ENCODE results near the gene MAML2. TPM values are rescaled to one million over a fixed set of nuclear protein-coding genes. Genes with fewer than 3 reads are reported as not detected.

MAML2 gene
- total RNA-seq, 1 donor from 2014 or later: 4.4 TPM

DNA sequence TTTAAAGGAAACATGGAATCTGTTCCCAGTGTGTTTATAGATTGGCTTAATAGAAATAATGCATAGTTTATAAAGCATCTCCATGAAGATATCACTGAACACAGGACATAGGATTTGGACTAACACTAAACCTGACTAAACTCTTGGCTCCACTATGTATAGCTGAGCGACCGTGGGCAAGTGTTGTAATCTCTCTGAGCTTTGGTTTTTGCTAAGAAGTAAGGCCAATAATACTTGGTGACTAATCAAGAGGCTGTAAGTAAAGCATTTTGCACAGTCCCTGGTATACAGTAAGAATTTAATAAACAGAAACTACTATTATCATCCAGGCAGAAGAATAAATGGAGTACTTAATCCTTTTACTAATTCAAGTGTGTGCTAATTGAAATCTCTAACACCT lies 293.6 kb downstream of the MAML2 start:
- no peak for DNase-seq (ENCODE audit: low read depth in 2 of 2)

DNA sequence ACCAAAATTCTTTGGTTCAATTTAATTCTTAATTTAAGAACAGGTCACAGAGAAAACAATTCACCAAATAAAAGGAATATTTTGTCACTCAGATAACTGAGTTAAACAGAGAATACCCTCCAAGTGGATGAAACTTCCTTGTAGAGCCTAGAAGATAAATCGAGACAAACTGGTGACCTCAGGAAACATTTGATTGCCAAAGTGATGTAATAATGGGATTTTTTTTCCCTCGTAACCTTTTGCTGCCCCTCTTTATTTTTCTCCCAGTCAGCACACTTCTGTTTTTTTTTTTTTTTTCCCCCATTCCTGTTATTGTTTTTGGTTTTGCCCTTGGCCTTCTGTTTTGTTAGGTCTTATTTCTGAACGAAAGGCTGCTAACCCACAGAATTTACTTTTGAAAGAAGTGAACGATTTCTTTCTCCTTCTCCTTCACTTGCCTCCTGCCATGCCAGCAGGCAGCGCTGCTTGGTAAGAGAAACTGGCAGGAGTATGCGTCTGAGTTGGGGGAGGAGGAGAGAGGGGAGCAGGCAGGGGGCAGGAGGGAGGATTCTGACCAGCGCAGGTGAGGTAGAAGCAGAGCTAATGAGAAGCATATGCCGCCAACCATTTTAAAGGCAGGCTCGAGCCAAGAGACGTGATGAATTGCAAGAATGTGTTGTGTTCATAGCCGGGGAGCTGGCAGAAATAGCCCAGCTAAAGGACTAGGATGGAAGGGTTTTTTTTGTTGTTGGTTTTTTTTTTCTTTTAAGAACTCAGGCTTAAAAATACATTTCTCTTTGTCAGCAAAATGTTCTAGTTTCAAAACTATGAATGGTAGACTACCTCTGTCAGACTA lies 297.2 kb downstream of the MAML2 start:
- DNase-seq (ENCODE audit: low read depth in 2 of 2): peak in 1 of 2 donors; percentile 41

DNA sequence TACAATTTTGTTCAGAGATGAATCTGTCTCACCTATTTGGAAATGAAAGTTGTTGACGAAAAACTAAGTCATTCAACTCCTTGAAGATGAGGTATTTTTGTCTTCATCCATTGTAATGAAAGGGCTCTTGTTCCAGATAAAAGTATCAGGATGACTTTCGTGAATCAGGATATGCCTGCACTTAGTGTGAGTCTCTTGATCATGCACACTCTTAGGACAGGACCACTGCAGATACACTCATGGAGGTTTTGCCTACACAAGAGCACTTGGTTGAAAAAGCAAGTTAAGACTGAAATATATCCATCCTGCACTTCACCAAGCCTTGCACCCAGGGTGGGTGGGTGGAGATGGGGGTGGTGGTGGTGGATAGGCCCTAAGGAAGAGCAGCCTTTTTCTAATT lies 298.2 kb downstream of the MAML2 start:
- DNase-seq (ENCODE audit: low read depth in 2 of 2): no peak

DNA sequence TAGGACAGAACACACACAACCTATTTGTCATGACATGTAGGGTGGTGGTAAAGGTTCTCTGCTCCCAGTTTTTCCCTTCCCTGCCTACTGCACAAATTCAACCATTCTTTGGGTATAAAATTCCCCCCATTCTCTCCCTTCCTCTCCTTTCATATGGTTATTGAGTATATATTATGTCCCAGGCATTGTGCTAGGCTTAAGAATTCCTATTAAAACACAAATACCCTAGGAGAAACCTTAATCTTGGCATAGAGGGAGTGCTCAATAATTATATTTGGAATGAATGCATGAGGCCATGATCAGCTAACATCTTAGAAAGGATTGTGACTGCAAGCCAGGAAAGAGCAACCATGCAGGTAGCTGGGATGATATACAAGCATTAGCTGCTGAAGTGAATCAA lies 298.7 kb downstream of the MAML2 start:
- DNase-seq (ENCODE audit: low read depth in 2 of 2): no peak

DNA sequence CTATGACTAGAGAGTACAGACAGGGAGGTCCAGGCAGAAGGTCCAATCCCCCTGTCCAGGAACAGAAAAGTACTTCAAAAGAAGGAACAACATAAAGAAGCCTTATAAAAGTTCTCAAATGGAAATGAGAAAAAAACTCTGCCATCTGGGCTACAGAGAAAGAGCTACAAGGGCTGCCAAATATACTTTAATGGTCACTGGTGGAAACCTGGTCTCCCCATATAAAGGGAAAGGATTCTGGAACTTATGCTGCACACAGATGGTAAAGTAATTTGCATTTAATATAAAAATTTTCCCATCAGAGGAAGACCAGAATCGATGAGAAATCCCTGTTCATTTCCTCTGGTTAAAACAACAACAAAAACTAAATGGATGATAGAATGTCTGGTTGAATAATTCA lies 299.7 kb downstream of the MAML2 start:
- DNase-seq (ENCODE audit: low read depth in 2 of 2): no peak

DNA sequence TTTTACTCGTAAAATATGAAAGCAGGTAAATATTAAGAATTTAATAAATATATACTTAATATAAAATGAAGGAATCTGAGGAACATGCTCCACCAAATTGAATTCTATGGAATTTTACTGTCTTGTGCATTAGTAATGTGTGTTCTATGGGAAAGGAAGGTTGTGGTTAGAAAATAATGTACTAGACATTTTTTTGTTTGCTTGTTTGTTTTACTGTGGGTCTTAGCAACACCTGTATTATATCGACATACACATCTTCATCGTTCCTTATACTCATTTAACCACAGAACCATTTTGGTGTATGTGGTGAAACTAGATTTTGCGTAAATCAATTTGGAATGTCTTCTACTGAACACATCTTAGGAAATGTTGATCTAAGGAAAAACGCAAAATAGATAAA lies 304.9 kb downstream of the MAML2 start:
- DNase-seq (ENCODE audit: low read depth in 2 of 2): no peak

DNA sequence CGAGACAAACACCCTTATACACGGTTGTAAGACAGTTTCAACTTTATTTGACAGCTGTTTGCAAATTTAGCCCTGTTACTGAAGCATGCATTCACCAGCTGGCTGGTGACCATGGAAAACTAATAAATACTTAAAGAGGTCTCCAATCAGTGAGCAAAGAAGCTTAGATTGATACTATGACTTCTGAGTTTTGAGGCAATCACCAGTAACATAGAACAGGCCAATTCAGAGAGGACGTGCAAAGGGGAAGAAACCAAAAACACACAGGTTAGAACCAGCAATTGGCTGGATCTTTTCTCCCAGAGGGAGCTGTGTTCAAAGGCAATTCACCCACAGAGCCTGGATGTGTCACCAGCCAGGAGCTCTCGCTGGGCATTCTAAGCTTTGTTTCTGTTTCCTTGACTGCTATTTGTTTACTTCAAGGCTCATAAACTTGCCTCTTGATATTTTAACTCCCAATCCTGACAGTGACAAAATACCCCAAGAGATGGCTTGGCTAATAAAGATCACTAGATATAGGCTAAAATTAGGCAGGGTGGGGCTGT lies 305.5 kb downstream of the MAML2 start:
- DNase-seq (ENCODE audit: low read depth in 2 of 2): no peak

DNA sequence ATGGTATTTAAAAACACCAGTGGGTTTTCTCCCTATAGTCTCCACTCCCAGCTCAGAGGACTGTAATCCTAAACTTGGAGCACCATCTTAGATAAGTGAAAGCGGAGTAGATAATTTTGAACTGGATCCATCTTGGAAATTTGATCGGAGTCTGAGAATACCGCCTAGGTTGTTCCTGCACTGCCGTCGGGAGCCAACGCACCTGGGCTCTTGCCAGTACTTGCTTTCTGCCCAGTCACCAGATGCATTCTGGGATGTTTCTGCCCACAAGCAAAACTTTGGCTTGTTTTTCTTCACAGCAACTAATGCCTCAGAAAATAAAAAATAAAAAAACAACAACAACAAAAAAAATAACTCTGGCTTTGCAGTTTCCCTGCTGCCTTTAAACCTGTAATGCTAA lies 306.1 kb downstream of the MAML2 start:
- no peak for DNase-seq (ENCODE audit: low read depth in 2 of 2)

DNA sequence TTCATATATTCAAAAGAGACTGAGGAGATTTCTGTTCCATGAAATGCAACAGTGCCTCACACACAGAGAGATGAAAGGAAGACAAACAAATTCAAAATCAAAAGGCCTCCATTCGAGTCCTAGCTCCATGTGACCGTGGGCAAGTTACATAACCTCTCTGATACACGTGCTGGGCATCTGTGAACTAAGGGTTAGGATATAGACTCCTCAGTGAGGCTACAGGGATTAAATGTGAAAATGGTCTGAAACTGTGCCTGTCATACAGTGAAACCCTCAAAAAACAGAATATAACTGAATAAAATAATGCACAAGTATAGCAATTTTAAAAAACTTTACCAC lies 307.3 kb downstream of the MAML2 start:
- no peak for DNase-seq (ENCODE audit: low read depth in 2 of 2)

DNA sequence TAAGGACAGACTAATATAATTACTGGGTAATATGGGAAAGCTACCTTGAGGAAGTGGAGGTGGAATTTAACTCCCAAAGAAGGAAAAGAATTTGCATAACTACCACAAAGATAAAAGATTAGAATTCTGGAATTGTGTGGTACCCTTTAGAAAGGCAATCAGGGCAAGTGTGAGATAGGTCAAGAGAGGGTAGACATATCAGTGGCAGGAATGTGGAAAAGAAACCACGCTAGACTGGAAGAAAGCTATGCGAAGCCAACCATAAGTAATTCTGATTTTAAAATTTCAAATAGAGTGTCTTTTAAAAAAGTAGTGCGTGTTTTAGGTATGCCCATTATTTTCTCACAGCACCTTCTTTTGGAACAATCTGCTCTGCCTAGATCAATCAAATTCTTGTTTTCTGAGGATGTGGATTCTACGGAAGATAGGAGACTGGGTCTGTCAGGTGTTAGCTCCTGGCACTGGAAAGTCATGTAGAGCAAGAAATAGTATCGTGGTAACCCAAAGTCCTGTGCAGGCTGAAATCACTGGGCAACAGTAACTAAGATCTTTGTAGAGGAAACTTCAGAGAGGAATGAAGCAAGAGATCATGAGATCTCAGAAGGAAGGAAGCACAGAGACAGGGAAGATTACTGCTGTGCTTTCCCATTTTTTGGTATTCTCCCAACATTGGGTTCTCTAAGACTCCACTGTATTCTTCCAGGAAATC lies 307.8 kb downstream of the MAML2 start:
- DNase-seq (ENCODE audit: low read depth in 2 of 2): no peak

DNA sequence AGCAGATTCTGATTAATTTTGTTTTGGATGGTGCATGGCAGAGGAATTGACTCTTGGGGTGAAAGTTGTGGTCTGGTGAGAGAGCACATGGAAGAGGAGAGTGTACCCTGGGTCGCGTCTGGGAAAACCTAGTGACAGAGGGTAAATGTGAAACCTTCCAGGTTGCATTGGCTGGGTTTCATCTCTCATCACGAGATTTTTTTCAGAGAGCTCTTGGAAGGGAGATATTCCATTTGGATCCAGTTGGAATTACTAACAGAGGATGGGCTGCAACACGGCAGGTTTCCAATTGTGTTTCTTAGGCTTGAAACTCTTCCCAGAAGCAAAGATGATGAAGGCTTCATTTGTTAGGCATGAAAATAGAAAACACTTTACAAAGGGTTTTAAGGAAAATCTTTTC lies 309.4 kb downstream of the MAML2 start:
- DNase-seq (ENCODE audit: low read depth in 2 of 2): no peak

DNA sequence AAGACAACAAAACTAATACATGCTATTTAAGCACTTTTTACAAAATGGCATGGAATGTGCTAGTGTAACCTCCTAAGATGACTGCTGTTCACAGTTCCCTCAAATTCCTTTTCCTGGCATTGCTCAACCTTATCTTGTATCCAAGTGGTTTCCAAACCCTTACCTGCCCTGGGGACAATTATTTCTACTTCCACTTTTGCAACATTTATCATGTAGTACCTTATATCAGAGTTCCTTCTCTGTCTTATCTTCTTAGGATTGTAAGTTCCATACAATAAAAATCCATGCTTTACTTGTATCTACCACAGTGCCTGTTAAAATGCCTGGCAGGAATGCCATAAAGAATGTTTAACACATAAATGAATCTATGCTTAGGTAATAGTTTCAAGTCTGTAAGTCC lies 309.9 kb downstream of the MAML2 start:
- no peak for DNase-seq (ENCODE audit: low read depth in 2 of 2)

DNA sequence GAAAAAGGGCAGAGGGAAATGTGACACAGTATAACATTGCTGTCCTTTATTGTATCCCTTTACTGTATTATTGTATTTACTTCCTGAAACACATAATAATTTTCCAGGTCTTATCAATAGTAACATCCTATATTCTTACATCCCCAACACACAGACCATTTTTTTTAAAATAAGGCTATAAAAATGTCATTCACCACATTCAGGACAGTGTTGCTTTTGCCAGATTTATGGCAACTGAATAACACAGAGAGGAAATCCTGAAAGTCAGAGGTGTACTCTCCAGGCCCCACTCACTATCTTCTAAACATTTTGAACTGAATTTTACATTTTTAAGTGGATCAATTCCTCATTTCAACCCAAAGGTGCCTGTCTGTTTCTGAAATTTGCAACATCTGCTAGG lies 314.2 kb downstream of the MAML2 start:
- DNase-seq (ENCODE audit: low read depth in 2 of 2): peak; percentile 76 to 87

DNA sequence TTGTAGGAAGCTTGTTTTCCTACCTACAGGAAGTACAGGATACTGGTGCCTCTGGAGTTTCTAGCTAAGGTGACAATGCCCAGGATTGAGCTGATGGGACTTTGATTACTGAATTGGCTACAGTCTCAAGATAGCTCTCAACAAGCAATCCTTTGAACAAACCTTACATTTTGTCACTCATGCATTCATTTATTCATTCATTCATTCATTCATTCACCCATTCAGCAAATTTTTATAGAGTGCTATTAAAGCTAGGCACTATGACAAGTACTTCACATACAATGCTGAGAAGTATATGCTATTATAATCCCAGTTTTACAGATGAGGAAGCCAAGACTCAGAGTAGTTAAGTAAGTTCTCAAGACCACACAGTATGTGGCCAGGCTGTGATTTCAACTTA lies 316.0 kb downstream of the MAML2 start:
- no peak for DNase-seq (ENCODE audit: low read depth in 2 of 2)

DNA sequence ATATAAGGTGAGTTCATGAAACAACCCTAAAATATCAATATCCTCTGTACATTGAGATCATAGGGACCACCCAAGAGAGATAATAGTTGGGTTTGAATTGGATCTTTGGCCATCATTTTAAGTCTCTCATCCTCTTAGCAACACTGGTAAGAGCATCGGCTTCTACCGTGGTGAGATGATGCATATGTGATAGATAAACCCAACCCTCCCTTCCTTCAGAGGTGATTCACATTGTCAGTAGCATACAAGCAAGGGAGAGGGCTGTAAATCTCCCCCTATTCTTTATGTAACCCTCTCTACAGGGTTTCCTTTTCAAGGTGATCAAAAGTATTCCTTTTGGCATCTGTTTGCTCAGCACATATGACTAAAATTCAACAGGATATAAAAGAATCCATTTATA lies 316.7 kb downstream of the MAML2 start:
- DNase-seq (ENCODE audit: low read depth in 2 of 2): no peak

DNA sequence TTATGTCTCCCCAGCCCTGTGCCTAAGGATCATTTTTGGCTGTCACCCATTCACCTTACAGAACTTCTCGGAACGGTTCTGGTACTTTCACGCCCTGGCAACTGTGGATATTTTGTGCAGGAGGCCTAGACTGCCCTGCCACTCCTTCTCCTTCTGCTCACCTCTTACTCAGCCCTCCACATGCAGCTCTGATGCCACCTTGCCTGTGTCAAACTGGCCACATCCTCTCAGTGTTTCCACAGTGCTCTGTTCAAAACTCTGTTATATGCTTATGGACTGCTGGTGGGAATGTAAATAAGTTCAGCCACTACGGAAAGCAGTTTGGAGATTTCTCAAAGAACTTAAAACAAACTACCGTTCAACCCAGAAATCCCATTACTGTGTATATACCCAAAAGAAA lies 318.3 kb downstream of the MAML2 start:
- no peak for DNase-seq (ENCODE audit: low read depth in 2 of 2)

DNA sequence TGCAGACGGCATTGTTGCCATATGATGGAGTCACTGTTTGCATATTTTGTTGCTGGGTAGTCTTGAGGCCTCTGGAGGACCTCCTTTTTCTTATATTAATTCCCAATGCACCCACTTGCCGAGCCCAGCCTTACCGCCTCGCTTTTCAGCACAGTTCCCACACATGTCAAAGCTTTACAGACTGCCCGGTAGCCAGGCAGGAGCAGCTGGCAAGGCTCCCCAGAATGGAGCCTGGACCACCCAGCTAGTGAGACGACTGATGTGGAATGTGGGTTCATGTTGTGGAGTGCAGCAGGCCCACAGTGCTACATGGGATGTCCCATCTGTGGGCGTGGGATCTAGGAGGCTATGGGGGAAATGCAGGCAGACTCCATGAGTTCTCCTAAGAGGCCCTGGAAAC lies 319.7 kb downstream of the MAML2 start:
- DNase-seq (ENCODE audit: low read depth in 2 of 2): no peak

DNA sequence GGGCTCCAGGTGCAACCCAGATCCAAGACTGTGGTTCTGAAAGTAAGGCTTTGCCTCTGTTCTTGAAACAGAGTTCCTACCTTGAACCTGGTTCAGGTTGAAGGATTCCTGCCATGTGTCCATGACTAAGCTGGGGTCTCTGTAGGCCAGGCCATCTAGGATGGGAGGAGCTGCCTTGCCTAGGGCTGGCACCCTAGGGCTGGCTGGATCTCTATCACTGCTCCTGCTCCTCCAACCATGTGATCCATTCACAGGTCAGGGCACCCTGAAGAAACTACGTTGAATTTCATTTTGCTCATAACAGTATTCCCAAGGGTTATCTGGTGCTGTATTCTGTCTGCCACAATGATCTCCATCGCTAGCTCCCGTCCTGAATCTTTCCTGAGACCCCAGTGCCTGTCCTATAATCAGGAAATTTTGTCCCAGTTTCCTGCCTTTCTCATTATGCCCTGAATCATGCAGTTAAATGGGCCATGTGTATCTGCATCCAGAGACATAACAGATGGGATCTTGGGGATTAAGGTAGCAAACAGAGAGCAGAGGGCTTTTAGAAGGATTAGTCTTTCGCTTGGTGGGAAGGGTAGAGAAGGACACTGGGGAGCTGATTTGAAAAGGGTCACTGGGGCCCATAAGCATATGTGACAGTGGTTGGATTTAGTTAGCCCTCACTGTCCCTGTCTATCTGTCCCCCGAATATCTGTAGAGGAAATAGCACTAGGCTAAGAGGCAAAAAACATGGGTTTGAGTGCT lies 320.9 kb downstream of the MAML2 start:
- DNase-seq (ENCODE audit: low read depth in 2 of 2): no peak

DNA sequence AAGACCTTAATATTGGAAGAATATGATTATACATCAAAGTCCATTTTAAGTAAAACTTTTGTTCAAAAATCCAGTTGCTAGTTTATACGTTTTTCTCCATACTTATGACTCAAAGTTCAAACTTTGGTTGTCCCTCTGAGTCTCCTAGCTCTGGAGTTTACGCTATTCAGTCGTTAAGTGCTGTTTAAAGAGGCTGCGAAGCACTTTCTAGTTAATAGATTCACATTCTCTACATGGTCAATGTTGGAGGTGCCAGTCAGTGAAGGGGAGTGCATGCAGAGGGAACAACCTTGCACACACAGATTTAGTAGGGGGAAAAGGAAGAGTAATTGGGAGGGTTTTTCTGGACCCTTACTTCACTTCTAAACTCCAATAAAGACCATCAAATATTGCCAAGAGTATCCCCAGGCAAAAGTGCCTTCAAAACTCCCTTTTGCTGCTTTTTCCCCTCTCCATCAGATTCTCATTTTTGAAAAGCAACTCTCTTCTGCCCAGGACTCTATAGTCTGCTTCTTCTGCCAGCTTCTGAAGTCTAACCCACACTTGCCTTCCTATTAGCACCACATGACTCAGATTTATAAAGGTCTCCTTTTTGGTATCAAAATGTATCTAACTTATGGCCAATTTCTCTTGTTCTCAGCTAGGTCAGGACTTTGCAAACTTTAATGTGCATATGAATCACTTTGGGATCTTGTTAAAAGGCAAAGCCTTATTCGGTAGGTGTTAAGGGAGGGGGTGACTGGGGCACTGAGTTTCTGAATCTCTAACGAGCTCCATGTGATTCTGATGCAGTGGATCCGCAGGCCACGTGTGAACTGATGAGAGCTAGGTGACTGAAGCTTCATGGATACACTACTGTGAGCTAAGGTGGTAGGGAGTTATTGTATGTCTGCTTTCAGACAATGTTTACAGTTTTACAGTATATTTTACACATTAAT lies 322.9 kb downstream of the MAML2 start:
- no peak for DNase-seq (ENCODE audit: low read depth in 2 of 2)

DNA sequence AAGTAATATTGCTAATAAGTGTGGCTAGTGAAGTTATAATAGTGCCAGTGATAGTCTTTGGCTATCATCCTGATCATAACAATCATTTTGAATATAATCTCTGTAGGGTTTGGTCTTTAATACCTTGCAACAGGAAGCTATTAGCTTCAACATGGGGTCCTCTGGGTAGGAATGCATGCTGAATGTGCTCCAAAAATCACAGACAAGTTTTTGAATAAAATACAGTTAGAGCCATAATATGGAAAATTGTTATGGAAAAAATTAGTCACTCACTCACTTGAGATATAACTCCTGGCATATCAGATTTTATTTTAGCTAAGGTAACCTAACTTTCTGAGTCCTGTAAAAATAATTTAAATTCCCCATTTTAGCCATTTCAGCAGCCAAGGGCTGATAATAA lies 323.7 kb downstream of the MAML2 start:
- peak; percentile 29 to 80 for DNase-seq (ENCODE audit: low read depth in 2 of 2)

DNA sequence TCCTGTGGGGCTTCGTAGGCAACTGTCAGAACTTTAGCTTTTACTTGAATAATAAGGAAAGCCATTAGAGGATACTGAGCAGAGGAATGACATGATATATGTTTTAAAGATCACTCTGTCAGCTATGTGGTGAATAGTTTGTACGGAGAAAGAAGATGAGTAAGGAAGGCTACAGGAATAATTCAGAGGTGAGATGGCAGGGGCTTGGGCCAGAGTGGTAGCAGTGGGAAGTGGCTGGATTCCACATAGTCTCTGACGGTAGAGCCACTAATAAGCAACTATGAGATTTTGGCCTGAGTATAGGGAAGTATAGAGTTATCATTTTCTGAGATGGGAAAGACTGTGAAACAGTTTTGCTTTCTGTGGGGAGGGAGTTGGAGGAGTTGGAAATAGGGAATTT lies 325.1 kb downstream of the MAML2 start:
- no peak for DNase-seq (ENCODE audit: low read depth in 2 of 2)

All from dermis microvascular lymphatic vessel endothelial cell (primary cell).